Heart right ventricle (tissue), 16 donors: ENCODE results near the gene RAD23A. TPM values are rescaled to one million over a fixed set of nuclear protein-coding genes. Genes with fewer than 3 reads are reported as not detected.

Experiments
- ATAC-seq, 8 donors: fragments of 200-7000 bp; cut with Tn5 transposase; one replicate each; pipeline ENCODE4 v1.9.1; 2020; ENCODE audit warnings: mild to moderate bottlenecking in 8 of 8, moderate library complexity in 8 of 8, moderate number of reproducible peaks in 1 of 8
- DNase-seq, 2 donors: peaks; one replicate each; pipeline ENCODE4 v3.0.0-alpha.2; 2020
- H3K27ac ChIP-seq, 10 donors: fragments of 200-600 bp; sonication (generic) in 2 of 10; one replicate each; pipeline versions ENCODE4 v1.5.0 to v1.8.0; 2020 to 2022; ENCODE audit warnings: mild to moderate bottlenecking in 3 of 10
- H3K27me3 ChIP-seq, 7 donors: fragments of 200-600 bp; one replicate each; pipeline ENCODE4 v1.8.0; 2021 to 2022; ENCODE audit warnings: mild to moderate bottlenecking in 2 of 7
- H3K36me3 ChIP-seq, 9 donors: fragments of 200-600 bp; sonication (generic) in 1 of 9; one replicate each; pipeline versions ENCODE4 v1.5.0 to v1.8.0; 2020 to 2022; ENCODE audit warnings: mild to moderate bottlenecking in 2 of 9
- H3K4me1 ChIP-seq, 9 donors: fragments of 200-600 bp; sonication (generic) in 1 of 9; one replicate each; pipeline versions ENCODE4 v1.5.0 to v1.8.0; 2020 to 2022; ENCODE audit warnings: mild to moderate bottlenecking in 4 of 9
- H3K4me3 ChIP-seq, 10 donors: fragments of 200-600 bp; sonication (generic) in 2 of 10; one replicate each; pipeline versions ENCODE4 v1.5.0 to v1.8.0; 2020 to 2022; ENCODE audit warnings: mild to moderate bottlenecking in 7 of 10, moderate library complexity in 2 of 10
- H3K9me3 ChIP-seq, 11 donors: fragments of 200-600 bp in 10 of 11; sonication (generic) in 2 of 11; one replicate each; pipeline versions ENCODE4 v1.5.0 to v1.8.0; 2013 to 2022; ENCODE audit warnings: mild to moderate bottlenecking in 2 of 11, control low read depth in 1 of 11, moderate library complexity in 1 of 11
- CTCF ChIP-seq, 9 donors: fragments of 200-600 bp; sonication (generic) in 2 of 9; IDR thresholded peaks; one replicate each; pipeline versions ENCODE4 v1.5.0 to v1.8.0; 2021 to 2022; ENCODE audit warnings: antibody characterized with exemption in 9 of 9, mild to moderate bottlenecking in 5 of 9, moderate library complexity in 1 of 9
- WGBS, 2 donors: extraction: QIAGEN DNeasy Blood & Tissue Kit; methylation state at CpG; one replicate each; pipeline ENCODE4 v1.1.7; 2013; ENCODE audit warnings: inconsistent platforms in 1 of 2; 5-methylcytosine and 5-hydroxymethylcytosine counted together
- intact Hi-C, 10 donors: fragments of 100-400 bp; cut with DNase I; formaldehyde crosslinking; loops; one replicate each; pipeline versions ENCODE4 v1.11.1 to v1.14.2; 2022
- polyA plus RNA-seq, 2 donors: library from polyadenylated mRNA; stranded (reverse); fragments of 200-250 nt; gene quantifications; one replicate each; pipeline ENCODE4 v1.2.3, GENCODE V29; 2013
- total RNA-seq, 10 donors: library from RNA; stranded (reverse); fragmentation: NEBNext Ultra II Directional in 3 of 10; extraction: Animal tissue kit (Norgen Biotek cat#: 25700) in 3 of 10; gene quantifications; one replicate each; pipeline versions ENCODE4 v1.2.1 to v1.2.4, GENCODE V29; 2021 to 2023
- donor health status: Arrhythmogenic right ventricular cardiomyopathy.
- donor health status: ischemic (EF 13 %, LVEDD 7.1; RV severe dilation, severe dysfunction).
- donor health status: healthy with polysubstance abuse.
- donor health status: DM: no; HTN: yes; CAD: no.
- donor health status: DM: no; HTN: no; CAD: no.
- donor health status: ischemic (EF 25% LVEDD 6.9; RV normal size, moderate dysfunction).
- donor health status: ischemic (EF 25% LVEDD 5.7; RV mildly dilated, moderate dysfunction).
- donor health status: healthy.
- donor health status: DM: yes; HTN: yes; CAD: no.
- donor health status: Ischemic cardiomyopathy.
- donor health status: ischemic (EF 35%, LVEDD 5.7; RV mildly dilated, moderate dysfunction).
- donor health status: nonischemic (EF 11% LVEDD 7.7; RV severe dilation, severe dysfunction).
- donor health status: DM: yes; HTN: yes; CAD: no.
- donor health status: PGD.
- donor health status: ischemic (EF 29% LVEDD 5.4; RV normal size, mild dysfunction).
- donor health status: nonischemic (EF 23%, LVEDD 6.1; RV moderate dilation, normal function).

RAD23A gene
- total and polyA plus RNA-seq, 12 donors: 138 to 289 (median 150) TPM

DNA sequence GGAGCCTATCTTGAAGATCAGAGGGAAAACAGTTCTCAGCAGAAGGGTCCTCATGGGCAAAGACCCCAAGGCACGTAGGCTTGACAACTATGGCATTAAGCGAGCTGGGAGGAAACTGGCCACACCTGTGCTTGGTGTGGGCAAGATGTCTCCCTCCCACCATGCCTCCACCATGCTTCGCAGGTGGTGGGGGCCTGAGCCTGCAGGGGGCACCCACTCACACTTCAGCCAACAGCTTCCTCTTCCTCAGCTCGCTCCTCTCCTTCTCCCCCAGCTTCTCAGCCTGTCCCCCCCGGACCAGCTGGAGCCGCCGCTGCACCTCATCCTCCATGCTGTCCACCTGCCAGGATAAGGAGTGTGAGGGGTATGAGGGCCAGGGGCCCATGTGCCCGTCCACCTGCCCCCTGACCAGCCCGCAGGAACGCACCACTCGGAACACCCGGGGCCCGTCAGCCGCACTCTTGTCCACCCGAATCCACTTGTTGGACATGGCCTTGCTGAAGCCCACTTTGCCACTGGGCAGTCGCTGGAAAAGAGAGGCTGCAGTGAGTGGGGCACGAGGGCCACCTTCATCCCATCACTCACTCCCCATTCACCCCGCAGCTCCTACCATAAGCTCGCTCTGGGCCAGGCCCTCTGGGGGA, 15.5 kb upstream of the RAD23A start:
- H3K9me3 ChIP-seq: no peaks in the 10 kb centered on the region
- WGBS, 2 donors: 90 to 94% methylated on average over 19 of the region's 19 CpGs
- TF ChIP-seq CTCF (IDR thresholded peaks at IDR 0.05): no peak
- H3K36me3 ChIP-seq: peaks cover 0 to 66% (median 43%) of the 10 kb centered on the region in 9 donors
- ATAC-seq (no peak), DNase-seq (no peak)
- no peaks in the 10 kb centered on the region for H3K27me3 ChIP-seq
- H3K4me1 ChIP-seq: peaks cover 0 to 22% (median 14%) of the 10 kb centered on the region in 9 donors
- no peak overlapping the region for H3K4me3 ChIP-seq
- H3K27ac ChIP-seq: no peak overlapping the region
- intact Hi-C loops: no loop called here

- H3K4me3 ChIP-seq: peak overlapping the region; percentile 57 to 100 (median 86)
- ATAC-seq (peak in 2 of 8 donors; percentile 0), DNase-seq (no peak)
- peak overlapping the region in 8 of 10 donors; percentile 79 to 90 (median 87) for H3K27ac ChIP-seq
- no peaks in the 10 kb centered on the region for H3K9me3 ChIP-seq
- peaks cover 0 to 34% (median 14%) of the 10 kb centered on the region in 9 donors for H3K4me1 ChIP-seq
- TF ChIP-seq CTCF (IDR thresholded peaks at IDR 0.05): no peak
- intact Hi-C loops: no loop called here
- H3K27me3 ChIP-seq: no peaks in the 10 kb centered on the region
- 28 to 36% methylated on average over 16 of the region's 16 CpGs for WGBS, 2 donors
- H3K36me3 ChIP-seq: peaks cover 0 to 41% (median 22%) of the 10 kb centered on the region in 9 donors
These were observed 13.0 kb upstream of the RAD23A start for GRCh38 chr19:12932392-12933286.

- Histone ChIP-seq H3K9me3 (no peaks in the 10 kb centered on the region), H3K36me3 (peaks cover 0 to 32% (median 14%) of the 10 kb centered on the region in 9 donors), H3K4me1 (peaks cover 0 to 38% (median 17%) of the 10 kb centered on the region in 9 donors), H3K4me3 (peak within 1 kb of the TSS; percentile 57 to 100 (median 86)), H3K27ac (peak within 1 kb of the TSS in 9 of 10 donors; percentile 79 to 90 (median 87)), H3K27me3 (no peaks in the 10 kb centered on the region)
- DNase-seq (peak; percentile 92 to 94), ATAC-seq (peak; percentile 81 to 86 (median 84))
- WGBS, 2 donors: 2% methylated on average over 50 to 51 of the region's 51 CpGs
- TF ChIP-seq CTCF (IDR thresholded peaks at IDR 0.05): no peak
- intact Hi-C loops: no loop called here
These were observed 12.2 kb upstream of the RAD23A start, which contains the start of gene FARSA for GRCh38 chr19:12933287-12934072. Gene FARSA (minus strand): TSS chr19:12933711. CDS start chr19:12933696, 15 bp downstream.

DNA sequence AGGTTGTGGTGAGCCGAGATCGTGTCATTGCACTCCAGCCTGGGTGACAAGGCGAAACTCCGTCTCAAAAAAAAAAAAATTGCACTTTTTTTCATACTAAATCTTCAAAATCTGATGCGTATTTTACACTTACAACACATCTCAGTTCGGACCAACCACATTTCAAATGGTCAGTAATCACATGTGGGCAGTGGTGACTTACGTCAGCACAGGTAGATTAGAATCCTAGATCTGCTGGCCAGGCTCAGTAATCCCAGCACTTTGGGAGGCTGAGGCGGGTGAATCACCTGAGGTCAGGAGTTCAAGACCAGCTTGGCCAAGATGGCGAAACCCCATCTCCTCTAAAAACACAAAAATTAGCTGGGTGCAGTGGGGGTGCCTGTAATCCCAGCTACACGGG, 10.6 kb upstream of the RAD23A start:
- intact Hi-C loops: no loop called here
- H3K4me3 ChIP-seq: no peak overlapping the region
- no peaks in the 10 kb centered on the region for H3K27me3 ChIP-seq
- TF ChIP-seq CTCF (IDR thresholded peaks at IDR 0.05): no peak
- H3K27ac ChIP-seq: no peak overlapping the region
- no peak for DNase-seq
- H3K4me1 ChIP-seq: peaks cover under 1 to 46% (median 27%) of the 10 kb centered on the region in 9 donors
- peaks cover 0 to 27% (median 4%) of the 10 kb centered on the region in 9 donors for H3K36me3 ChIP-seq
- no peak for ATAC-seq
- H3K9me3 ChIP-seq: no peaks in the 10 kb centered on the region
- 93 to 94% methylated on average over 10 of the region's 10 CpGs for WGBS, 2 donors
